Measurements from ENCODE around the gene AHDC1. TPM values are rescaled to one million over a fixed set of nuclear protein-coding genes. Genes with fewer than 3 reads are reported as not detected.

The AHDC1 gene
- total and polyA plus RNA-seq, 2 donors (not counting 3 experiments of a cell fraction or from before 2014, with no cell fraction given) = 7.0 to 32.1 TPM

GRCh38 chr1:27521336-27521831 is 82.6 kb downstream of the AHDC1 start:
- Histone ChIP-seq H3K36me3 (ENCODE audit: control insufficient read depth in 2 of 2, extremely low read depth in 1 of 2, insufficient read depth in 2 of 2, low read length in 2 of 2) (no peaks in the 10 kb centered on the region), H3K27me3 (ENCODE audit: control insufficient read depth in 2 of 2, insufficient read depth in 2 of 2, low read length in 2 of 2) (no peaks in the 10 kb centered on the region), H3K9me1 (replicated peaks; ENCODE audit: control insufficient read depth, extremely low read depth, insufficient read depth, low read length) (no peaks in the 10 kb centered on the region), H3K9me3 (replicated peaks; ENCODE audit: control insufficient read depth, insufficient read depth, low read length) (no peaks in the 10 kb centered on the region), H2AFZ (ENCODE audit: low read depth, low read length) (peak overlapping the region; percentile 97), H3K9ac (replicated peaks; ENCODE audit: extremely low read depth, insufficient read depth, low read length) (no peak overlapping the region), H3K4me2 (ENCODE audit: insufficient read depth, low read length) (no peak overlapping the region), H3K27ac (ENCODE audit: insufficient read depth, low read depth, low read length) (no peak overlapping the region), H3K79me2 (ENCODE audit: control insufficient read depth, insufficient read depth, low read length) (no peaks in the 10 kb centered on the region), H3K4me3 (replicated peaks in 1 of 3; ENCODE audit: insufficient read depth in 1 of 3, low read depth in 1 of 3, low read length in 3 of 3) (no peak overlapping the region), H3K4me1 (ENCODE audit: control insufficient read depth, extremely low read depth, insufficient read depth, low read length) (peaks cover 13% of the 10 kb centered on the region), H4K20me1 (replicated peaks; ENCODE audit: control insufficient read depth, extremely low read depth, insufficient read depth, low read length) (no peaks in the 10 kb centered on the region)
- intact Hi-C loops (cut with micrococcal nuclease) (no loop called here), dilution Hi-C loops (cut with MboI; ENCODE audit: extremely low pct_ligation_motif_present, low sequenced_read_pairs) (no loop called here)
- BruUV-seq (replicated peaks) = no TSS peak
- DNase-seq (ENCODE audit: low read depth, low spot score) = peak; percentile 48
- ChIA-PET CTCF (interaction anchor here (1.0 to 1.4 kb wide), 4 partner anchors 35 to 221 kb away, joined by 3 to 7 read pairs (median 4); no protein-coding TSS in a partner anchor), POLR2A (no interaction called here)
- peak; percentile 33 for FAIRE-seq
- no peak for TF ChIP-seq MYC (IDR thresholded peaks at IDR 0.05; ENCODE audit: low read depth, low read length)
- TF ChIP-seq FOS (IDR thresholded peaks at IDR 0.05; ENCODE audit: borderline replicate concordance, insufficient read depth, low read length) = no peak
- no peak for TF ChIP-seq EZH2 (IDR thresholded peaks at IDR 0.05; ENCODE audit: borderline replicate concordance, low read depth, low read length, severe bottlenecking)
- TF ChIP-seq CTCF (IDR thresholded peaks at IDR 0.05; ENCODE audit: extremely low read depth in 1 of 2, insufficient read depth in 1 of 2, low read depth in 1 of 2, low read length in 2 of 2) = no peak
- no peak for TF ChIP-seq JUN (IDR thresholded peaks at IDR 0.05; ENCODE audit: borderline replicate concordance, insufficient read depth, insufficient read length, low read depth)
- no peak for TF ChIP-seq POLR2AphosphoS5 (IDR thresholded peaks at IDR 0.05; ENCODE audit: insufficient read depth, low read depth, low read length)
- no peak for TF ChIP-seq GATA2 (IDR thresholded peaks at IDR 0.05; ENCODE audit: insufficient read depth, insufficient read length, low read depth, low read length)
- no peak for TF ChIP-seq MAX (IDR thresholded peaks at IDR 0.05; ENCODE audit: insufficient read depth, insufficient read length)
- TF ChIP-seq POLR2A (IDR thresholded peaks at IDR 0.05; ENCODE audit: low read depth, low read length) = no peak
